Mucosa of stomach (tissue), 1 donor: ENCODE measurements around the gene TTLL8.
"Not testable (repeated sequence)": the region's sequence is repeated elsewhere in the genome, so short reads cannot be mapped to it uniquely, and the experiment has no call there.

Experiments
- H3K27me3 ChIP-seq: one replicate; pipeline ENCODE4 v1.7.0; 2013; ENCODE audit warnings: mild to moderate bottlenecking, low read length; ENCODE audit not compliant: control insufficient read depth, insufficient read depth
- H3K36me3 ChIP-seq: one replicate; pipeline ENCODE4 v1.7.0; 2013; ENCODE audit warnings: low read length; ENCODE audit not compliant: control insufficient read depth, insufficient read depth
- H3K4me1 ChIP-seq: one replicate; pipeline ENCODE4 v1.7.0; 2013; ENCODE audit warnings: mild to moderate bottlenecking, low read length; ENCODE audit not compliant: control insufficient read depth, insufficient read depth
- H3K4me3 ChIP-seq: one replicate; pipeline ENCODE4 v1.7.0; 2013; ENCODE audit warnings: low read length
- H3K9ac ChIP-seq: one replicate; pipeline ENCODE4 v1.7.0; 2013; ENCODE audit warnings: mild to moderate bottlenecking, low read length, moderate library complexity
- H3K9me3 ChIP-seq: one replicate; pipeline ENCODE4 v1.7.0; 2013; ENCODE audit warnings: mild to moderate bottlenecking, low read length, moderate library complexity; ENCODE audit not compliant: control insufficient read depth
- donor health status: Pancreatic carcinoma.

Gene TTLL8

GRCh38 chr22:49997251-49997599 lies 60.9 kb downstream of the TTLL8 start:
- peak overlapping the region; percentile 37 for H3K9ac ChIP-seq
- H3K9me3 ChIP-seq: no peaks in the 10 kb centered on the region
- H3K4me1 ChIP-seq: peaks cover 66% of the 10 kb centered on the region
- no peak overlapping the region for H3K4me3 ChIP-seq
- no peaks in the 10 kb centered on the region for H3K36me3 ChIP-seq
- H3K27me3 ChIP-seq: peaks cover 8% of the 10 kb centered on the region

- Histone ChIP-seq H3K36me3 (no peaks in the 10 kb centered on the region), H3K9me3 (no peaks in the 10 kb centered on the region), H3K4me3 (no peak overlapping the region), H3K9ac (peak overlapping the region; percentile 37), H3K27me3 (peaks cover 8% of the 10 kb centered on the region), H3K4me1 (peaks cover 61% of the 10 kb centered on the region)
Observed at GRCh38 chr22:49996518-49997250, 61.4 kb downstream of the TTLL8 start.

GRCh38 chr22:49996119-49996517 lies 62.0 kb downstream of the TTLL8 start:
- no peaks in the 10 kb centered on the region for H3K36me3 ChIP-seq
- H3K4me3 ChIP-seq: no peak overlapping the region
- H3K4me1 ChIP-seq: peaks cover 56% of the 10 kb centered on the region
- H3K9ac ChIP-seq: peak overlapping the region; percentile 37
- no peaks in the 10 kb centered on the region for H3K9me3 ChIP-seq
- peaks cover 8% of the 10 kb centered on the region for H3K27me3 ChIP-seq

GRCh38 chr22:49995361-49996118 lies 62.6 kb downstream of the TTLL8 start:
- Histone ChIP-seq H3K27me3 (peaks cover 8% of the 10 kb centered on the region), H3K4me3 (no peak overlapping the region), H3K36me3 (no peaks in the 10 kb centered on the region), H3K4me1 (peaks cover 53% of the 10 kb centered on the region), H3K9me3 (no peaks in the 10 kb centered on the region), H3K9ac (no peak overlapping the region)

- H3K9me3 ChIP-seq: no peaks in the 10 kb centered on the region
- H3K9ac ChIP-seq: no peak overlapping the region
- H3K36me3 ChIP-seq: no peaks in the 10 kb centered on the region
- peaks cover 48% of the 10 kb centered on the region for H3K4me1 ChIP-seq
- H3K4me3 ChIP-seq: no peak overlapping the region
- peaks cover 3% of the 10 kb centered on the region for H3K27me3 ChIP-seq
Observed at GRCh38 chr22:49995041-49995360, 63.1 kb downstream of the TTLL8 start.

- no peak overlapping the region for H3K4me3 ChIP-seq
- no peaks in the 10 kb centered on the region for H3K27me3 ChIP-seq
- H3K36me3 ChIP-seq: no peaks in the 10 kb centered on the region
Observed at GRCh38 chr22:49994361-49995040, 63.6 kb downstream of the TTLL8 start.

GRCh38 chr22:49993649-49994360 lies 64.3 kb downstream of the TTLL8 start:
- Histone ChIP-seq H3K4me1 (peaks cover 42% of the 10 kb centered on the region), H3K9me3 (no peaks in the 10 kb centered on the region), H3K9ac (no peak overlapping the region), H3K4me3 (no peak overlapping the region), H3K27me3 (no peaks in the 10 kb centered on the region), H3K36me3 (no peaks in the 10 kb centered on the region)

More at GRCh38 chr22:49994361-49995040, 63.6 kb downstream of the TTLL8 start:
- Histone ChIP-seq H3K9me3 (no peaks in the 10 kb centered on the region), H3K4me1 (peaks cover 45% of the 10 kb centered on the region), H3K9ac (no peak overlapping the region)

- Histone ChIP-seq H3K9me3 (no peaks in the 10 kb centered on the region), H3K4me1 (peaks cover 42% of the 10 kb centered on the region), H3K36me3 (no peaks in the 10 kb centered on the region), H3K27me3 (no peaks in the 10 kb centered on the region), H3K4me3 (no peak overlapping the region), H3K9ac (no peak overlapping the region)
Observed at GRCh38 chr22:49992921-49993648, 65.0 kb downstream of the TTLL8 start.

GRCh38 chr22:49991907-49992533 lies 66.1 kb downstream of the TTLL8 start:
- Histone ChIP-seq H3K9ac (no peak overlapping the region), H3K9me3 (no peaks in the 10 kb centered on the region), H3K36me3 (no peaks in the 10 kb centered on the region), H3K4me1 (peaks cover 33% of the 10 kb centered on the region), H3K4me3 (no peak overlapping the region), H3K27me3 (no peaks in the 10 kb centered on the region)

GRCh38 chr22:49991167-49991566 lies 66.9 kb downstream of the TTLL8 start:
- no peak overlapping the region for H3K4me3 ChIP-seq
- H3K4me1 ChIP-seq: peaks cover 24% of the 10 kb centered on the region
- H3K36me3 ChIP-seq: no peaks in the 10 kb centered on the region
- no peaks in the 10 kb centered on the region for H3K9me3 ChIP-seq
- no peaks in the 10 kb centered on the region for H3K27me3 ChIP-seq
- H3K9ac ChIP-seq: no peak overlapping the region

GRCh38 chr22:49989826-49990225 lies 68.3 kb downstream of the TTLL8 start:
- H3K27me3 ChIP-seq, H3K9me3 ChIP-seq, H3K9ac ChIP-seq, H3K4me3 ChIP-seq, H3K36me3 ChIP-seq: not testable (repeated sequence)
- H3K4me1 ChIP-seq: peaks cover 11% of the 10 kb centered on the region
